GM12892 (cell line): ENCODE results near the gene ACSL5.

Experiments used
- DNase-seq: peaks from one replicate; pipeline ENCODE4 v3.0.0; 2011; ENCODE audit not compliant: insufficient read length
- FAIRE-seq: peaks from 2 replicates; lab custom pipeline; 2011; peaks lifted over from hg19 to GRCh38; lab: Jason Lieb, UNC
- POLR2A ChIP-seq: IDR thresholded peaks from 2 replicates; pipeline ENCODE4 v1.6.1; 2011; ENCODE audit warnings: low read depth, low read length, control low read depth
- POLR2AphosphoS5 ChIP-seq: IDR thresholded peaks from 2 replicates; pipeline ENCODE4 v1.6.1; 2011; ENCODE audit warnings: low read depth, low read length, control low read depth
- TAF1 ChIP-seq: IDR thresholded peaks from 2 replicates; pipeline ENCODE4 v1.6.1; 2011; ENCODE audit warnings: low read depth, mild to moderate bottlenecking, control low read depth, low read length, borderline replicate concordance

The ACSL5 gene

GRCh38 chr10:112407696-112408095, 33.8 kb downstream of the ACSL5 start:
- no peak for DNase-seq
- TF ChIP-seq POLR2A = no peak
- no peak for TF ChIP-seq TAF1
- TF ChIP-seq POLR2AphosphoS5 = no peak
- FAIRE-seq = no peak

GRCh38 chr10:112409299-112409698, 35.4 kb downstream of the ACSL5 start:
- FAIRE-seq (no peak), DNase-seq (no peak)
- TF ChIP-seq POLR2AphosphoS5 (no peak), TAF1 (no peak), POLR2A (no peak)

- FAIRE-seq (no peak), DNase-seq (no peak)
- no peak for TF ChIP-seq POLR2A
Measured at GRCh38 chr10:112409755-112410154, 35.8 kb downstream of the ACSL5 start.

- TF ChIP-seq POLR2A = no peak
- no peak for TF ChIP-seq TAF1
- TF ChIP-seq POLR2AphosphoS5 = no peak
- DNase-seq = no peak
- no peak for FAIRE-seq
Measured at GRCh38 chr10:112412696-112413095, 38.8 kb downstream of the ACSL5 start.

GRCh38 chr10:112421731-112422130, 47.8 kb downstream of the ACSL5 start:
- no peak for DNase-seq
- TF ChIP-seq POLR2AphosphoS5 (no peak), POLR2A (no peak), TAF1 (no peak)
- no peak for FAIRE-seq

GRCh38 chr10:112424651-112425050, 50.7 kb downstream of the ACSL5 start:
- DNase-seq (no peak), FAIRE-seq (no peak)
- TF ChIP-seq POLR2AphosphoS5 = no peak
- no peak for TF ChIP-seq POLR2A
- no peak for TF ChIP-seq TAF1

- FAIRE-seq (no peak), DNase-seq (no peak)
- TF ChIP-seq POLR2AphosphoS5 = no peak
- TF ChIP-seq TAF1 = no peak
- TF ChIP-seq POLR2A = no peak
Measured at GRCh38 chr10:112426111-112426510, 52.2 kb downstream of the ACSL5 start.

- FAIRE-seq (no peak), DNase-seq (no peak)
- TF ChIP-seq POLR2AphosphoS5 = no peak
- no peak for TF ChIP-seq POLR2A
- no peak for TF ChIP-seq TAF1
Measured at GRCh38 chr10:112429147-112429546, 55.2 kb downstream of the ACSL5 start.

GRCh38 chr10:112429654-112430230, 55.8 kb downstream of the ACSL5 start:
- FAIRE-seq = no peak

GRCh38 chr10:112433136-112433535, 59.2 kb downstream of the ACSL5 start:
- FAIRE-seq (no peak), DNase-seq (no peak)
- TF ChIP-seq TAF1 (no peak), POLR2A (no peak), POLR2AphosphoS5 (no peak)

More at GRCh38 chr10:112429654-112430230, 55.8 kb downstream of the ACSL5 start:
- DNase-seq = no peak
- no peak for TF ChIP-seq POLR2A
- no peak for TF ChIP-seq POLR2AphosphoS5
- TF ChIP-seq TAF1 = no peak

- no peak for FAIRE-seq
- no peak for TF ChIP-seq TAF1
- no peak for TF ChIP-seq POLR2A
- TF ChIP-seq POLR2AphosphoS5 = no peak
- no peak for DNase-seq
Measured at GRCh38 chr10:112434988-112435619, 61.2 kb downstream of the ACSL5 start.

- FAIRE-seq (no peak), DNase-seq (no peak)
- no peak for TF ChIP-seq TAF1
- no peak for TF ChIP-seq POLR2AphosphoS5
- TF ChIP-seq POLR2A = no peak
Measured at GRCh38 chr10:112438356-112438755, 64.4 kb downstream of the ACSL5 start.

GRCh38 chr10:112441520-112441919, 67.6 kb downstream of the ACSL5 start:
- no peak for TF ChIP-seq TAF1
- no peak for TF ChIP-seq POLR2AphosphoS5
- no peak for TF ChIP-seq POLR2A
- no peak for DNase-seq
- FAIRE-seq = no peak

GRCh38 chr10:112442063-112442462, 68.1 kb downstream of the ACSL5 start:
- TF ChIP-seq TAF1 (no peak), POLR2AphosphoS5 (no peak), POLR2A (no peak)
- DNase-seq (no peak), FAIRE-seq (no peak)
